Stimulated activated CD4-positive, alpha-beta T cell treated with anti-CD3 and anti-CD28 coated beads, Interleukin-12 subunit alpha, Interleukin-12 subunit beta, amount 100 ng/mL, for 48 hours (primary cell): ENCODE results near the gene IFNL4.
"Not testable (repeated sequence)": the region's sequence is repeated elsewhere in the genome, so short reads cannot be mapped to it uniquely, and the experiment has no call there.

Experiments used
- DNase-seq, 3 donors: peaks; one replicate each; pipeline ENCODE4 v3.0.0-alpha.2; 2020; ENCODE audit warnings: low read depth in 2 of 3, low spot score in 1 of 3

IFNL4 gene

DNA sequence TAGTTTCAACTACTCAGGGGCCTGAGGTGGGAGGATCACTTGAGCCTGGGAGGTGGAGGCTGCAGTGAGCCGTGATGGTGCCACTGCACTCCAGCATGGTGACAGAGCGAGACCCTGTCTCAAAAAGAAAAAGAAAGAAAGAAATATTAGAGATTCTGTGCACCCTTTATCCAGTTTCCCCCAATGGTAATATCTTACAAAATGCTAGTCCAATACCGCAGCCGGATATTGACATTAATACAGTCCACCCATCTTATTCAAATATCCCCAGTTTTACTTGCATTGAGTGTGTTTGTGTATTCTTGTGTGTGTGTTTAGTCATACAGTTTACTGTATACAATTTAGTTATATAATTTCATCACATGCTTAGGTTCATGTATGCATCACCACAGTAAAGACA lies 8.6 kb upstream of the IFNL4 start:
- DNase-seq = no peak

DNA sequence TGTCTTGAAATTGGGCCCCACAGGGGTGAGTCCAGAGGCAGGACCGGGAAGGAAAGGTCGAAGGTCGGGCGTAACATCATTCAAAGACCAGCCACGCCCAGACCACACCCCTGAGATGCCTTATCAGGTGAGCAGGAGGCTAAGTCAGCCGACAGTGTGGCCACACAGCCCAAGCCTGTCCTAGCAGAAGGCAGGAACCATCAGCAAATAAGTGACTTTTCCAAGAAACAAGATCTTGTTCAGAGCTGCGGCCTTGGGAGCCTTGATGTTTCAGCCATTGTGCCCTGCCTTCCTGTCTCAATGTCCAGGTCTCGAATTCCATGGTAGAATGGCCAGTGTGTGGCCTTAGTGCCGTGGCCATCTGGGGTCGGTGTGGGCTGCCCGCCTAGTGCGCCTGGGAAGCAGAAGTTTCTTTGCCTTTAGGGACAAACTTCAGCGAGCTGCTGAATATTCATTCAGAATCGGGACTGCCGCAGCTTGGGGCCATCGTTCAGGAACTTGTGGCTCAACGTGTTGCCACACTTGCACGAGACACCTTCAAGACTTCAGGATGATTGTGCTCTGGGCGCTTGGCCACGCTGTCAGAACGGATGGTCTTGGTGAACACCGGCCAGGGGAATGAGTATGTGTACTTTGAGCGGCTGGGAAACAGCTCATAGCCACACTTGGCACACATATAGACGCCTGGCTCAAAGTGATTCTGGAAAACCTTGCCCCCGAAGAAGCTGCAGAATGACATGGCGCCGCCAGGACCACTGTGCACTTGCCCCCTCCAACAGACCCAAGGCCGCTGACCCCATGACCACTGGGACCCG lies 6.1 kb upstream of the IFNL4 start:
- no peak for DNase-seq

DNA sequence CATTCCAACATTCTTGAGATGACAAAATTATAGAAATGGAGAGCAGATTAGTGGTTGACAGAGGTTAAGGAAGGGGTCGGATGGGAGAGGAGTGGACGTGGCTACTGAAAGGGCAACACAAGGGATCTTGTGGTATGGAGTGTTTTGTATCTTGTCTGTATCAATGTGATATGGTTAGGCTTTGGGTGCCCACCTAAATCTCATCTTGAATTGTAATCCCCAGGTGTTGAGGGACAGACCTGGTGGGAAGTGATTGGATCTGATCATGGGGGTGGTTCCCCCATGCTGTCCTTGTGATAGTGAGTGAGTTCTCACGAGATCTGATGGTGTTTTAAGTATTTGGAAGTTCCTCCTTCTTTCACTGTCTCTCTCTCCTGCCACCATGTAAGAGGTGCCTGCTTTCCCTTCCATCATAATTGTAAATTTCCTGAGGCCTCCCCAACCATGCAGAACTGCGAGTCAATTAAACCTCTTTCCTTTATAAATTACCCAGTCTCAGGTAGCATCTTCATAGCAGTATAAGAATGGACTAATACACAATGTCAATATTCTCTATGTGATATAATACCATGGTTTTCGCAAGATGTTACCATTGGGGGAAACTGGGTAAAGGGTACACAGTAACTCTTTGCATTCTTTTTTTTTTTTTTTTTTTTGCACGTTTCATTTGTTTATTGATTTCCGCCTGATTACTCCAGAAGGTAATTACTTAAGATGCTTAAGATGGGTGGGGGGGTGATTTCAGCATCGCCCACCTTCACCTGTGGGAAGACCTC lies 4.9 kb upstream of the IFNL4 start:
- no peak for DNase-seq

DNA sequence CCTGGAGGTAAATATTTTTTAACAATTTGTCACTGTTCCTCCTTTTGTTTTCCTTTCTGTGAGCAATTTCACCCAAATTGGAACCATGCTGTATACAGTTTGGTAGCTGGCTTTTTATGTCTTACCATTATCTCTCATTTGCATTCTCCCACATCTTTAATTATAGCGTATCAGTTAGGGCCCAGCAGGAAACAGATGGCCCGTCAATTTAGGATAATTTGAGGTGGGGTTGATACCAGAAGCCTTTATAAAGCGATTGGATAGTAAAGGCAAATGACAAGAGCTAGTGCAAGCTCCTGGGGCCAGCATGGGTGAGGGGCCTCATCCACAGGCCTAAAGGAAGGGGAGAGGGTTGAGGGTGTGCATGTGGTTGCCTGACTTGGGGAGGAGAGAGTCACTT lies 3.8 kb upstream of the IFNL4 start:
- no peak for DNase-seq

DNA sequence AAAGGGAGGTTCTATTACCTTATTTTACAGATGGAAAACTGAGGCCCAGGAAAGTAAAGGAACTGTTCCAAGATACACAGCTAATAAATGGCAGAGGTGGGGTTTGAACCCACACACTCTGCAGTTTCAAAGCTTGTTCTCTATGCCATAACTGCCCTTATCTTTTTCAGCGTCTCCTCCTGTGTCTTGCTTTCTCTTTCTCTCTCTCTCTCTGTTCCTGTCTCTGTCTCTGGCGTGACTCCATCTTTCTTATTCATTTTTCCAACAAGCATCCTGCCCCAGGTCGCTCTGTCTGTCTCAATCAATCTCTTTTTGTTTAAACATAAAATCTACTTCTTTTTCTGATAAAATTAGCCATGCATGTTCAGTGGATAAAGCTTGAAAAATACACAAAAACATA lies 3.2 kb upstream of the IFNL4 start:
- DNase-seq = no peak

DNA sequence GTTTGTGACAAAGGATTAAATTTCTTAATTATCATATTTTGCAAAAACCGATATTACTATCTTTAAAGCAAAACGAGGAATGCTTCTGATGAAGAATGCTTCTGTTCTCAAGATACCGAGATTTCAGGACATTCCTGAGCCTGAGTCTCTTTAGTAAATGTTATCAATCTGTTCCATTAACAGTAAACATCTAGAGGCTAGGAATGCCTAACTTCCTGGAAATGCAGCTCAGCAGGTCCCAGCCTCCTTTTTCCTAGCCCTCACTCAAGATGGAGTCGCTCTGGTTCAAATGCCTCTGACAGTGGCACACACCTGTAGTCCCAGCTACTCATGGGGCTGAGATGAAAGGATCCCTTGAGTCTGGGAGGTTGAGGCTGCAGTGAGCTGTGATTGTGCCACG lies 2.4 kb upstream of the IFNL4 start:
- no peak for DNase-seq

DNA sequence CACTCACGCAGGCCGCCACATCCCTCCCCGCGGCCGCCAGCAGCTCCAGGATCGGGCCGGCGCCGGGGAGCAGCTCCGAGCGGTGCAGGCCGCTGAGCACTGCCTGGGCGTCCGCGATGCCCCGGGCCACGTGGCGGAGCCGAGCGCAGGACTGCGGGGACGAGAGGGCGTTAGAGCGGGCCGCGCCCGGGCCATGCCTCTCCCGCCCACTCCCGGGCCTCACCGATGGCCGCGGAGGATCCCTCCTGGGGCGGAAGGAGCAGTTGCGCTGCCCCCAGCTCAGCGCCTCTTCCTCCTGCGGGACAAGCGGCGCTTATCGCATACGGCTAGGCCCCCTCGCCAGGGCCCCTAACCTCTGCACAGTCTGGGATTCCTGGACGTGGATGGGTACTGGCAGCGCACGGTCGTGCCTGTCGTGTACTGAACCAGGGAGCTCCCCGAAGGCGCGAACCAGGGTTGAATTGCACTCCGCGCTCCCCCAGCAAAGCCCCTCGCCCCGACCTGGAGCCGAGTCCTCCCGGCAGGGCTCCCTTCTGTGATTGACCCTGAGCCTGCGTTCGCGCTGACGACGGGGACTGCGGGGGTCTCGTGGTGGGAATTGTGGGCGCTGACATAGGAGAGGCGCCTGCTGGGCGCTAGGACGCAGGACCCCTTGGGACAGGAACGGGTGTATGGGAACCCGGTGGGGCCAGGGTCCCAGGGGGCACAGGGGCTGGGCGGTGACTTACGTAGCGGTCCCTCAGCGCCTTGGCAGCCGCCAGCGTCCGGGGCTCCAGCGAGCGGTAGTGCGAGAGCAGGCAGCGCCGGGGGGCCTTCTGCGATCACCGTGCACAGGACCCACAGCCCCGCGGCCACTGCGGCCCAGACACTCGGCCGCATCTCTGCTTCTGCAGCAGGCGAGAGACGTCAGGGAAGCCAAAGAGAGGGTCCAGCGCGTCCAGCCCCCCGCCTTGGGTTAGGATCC lies 673 bp downstream of the IFNL4 start:
- DNase-seq = no peak

DNA sequence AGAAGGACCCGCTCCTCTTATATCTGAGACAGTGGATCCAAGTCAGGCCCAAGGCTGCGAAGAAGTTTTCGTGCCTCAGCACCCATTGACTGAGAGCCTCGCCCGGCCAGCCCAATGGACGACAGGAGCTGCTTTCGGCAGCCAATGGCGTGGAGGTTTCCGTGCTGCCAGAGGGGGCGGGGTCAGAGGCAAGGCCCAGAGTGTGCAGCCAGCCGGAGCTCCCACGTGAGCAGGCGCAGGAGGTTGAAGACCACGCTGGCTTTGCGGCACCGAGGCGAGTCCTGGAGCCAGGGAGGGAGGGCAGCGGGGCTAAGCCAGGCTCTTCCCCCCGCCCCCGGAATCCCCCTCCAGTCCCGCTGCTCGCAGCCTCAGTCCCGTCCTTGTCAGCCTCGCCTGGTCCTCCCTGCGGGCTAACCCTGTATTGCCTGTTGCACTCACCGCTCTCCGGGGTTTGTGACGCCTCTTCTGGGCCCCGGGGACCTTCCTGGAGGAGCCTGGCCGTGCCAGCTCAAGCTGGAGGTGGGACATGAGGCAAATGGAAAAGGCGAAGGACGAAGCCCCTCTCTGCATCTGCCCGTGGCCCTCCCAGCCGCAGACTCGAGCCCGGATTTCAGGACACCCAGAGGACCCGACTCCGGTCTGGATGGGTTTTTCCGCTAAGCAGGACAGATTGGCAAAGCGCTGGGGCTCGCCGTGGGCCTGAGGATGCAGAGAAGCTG lies 1.5 kb downstream of the IFNL4 start:
- DNase-seq = peak in 1 of 3 donors; percentile 32

DNA sequence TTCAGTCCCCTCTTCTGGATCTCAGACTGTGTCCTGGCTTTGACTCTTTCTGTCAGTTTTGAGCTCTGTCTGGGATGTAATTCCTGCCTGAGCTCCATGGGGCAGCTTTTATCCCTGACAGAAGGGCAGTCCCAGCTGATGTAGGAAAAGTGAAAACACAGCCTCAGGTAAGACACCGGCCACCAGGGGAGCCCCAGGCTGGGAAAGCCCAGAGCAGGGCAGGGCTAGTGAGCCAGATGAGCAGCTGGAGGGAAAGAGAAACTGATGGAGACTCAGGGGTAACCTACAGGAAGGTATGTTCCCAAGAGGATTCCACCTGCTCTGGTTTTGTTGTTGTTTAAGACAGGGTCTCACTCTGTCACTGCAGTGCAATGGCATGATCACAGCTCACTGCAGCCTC lies 3.5 kb downstream of the IFNL4 start:
- DNase-seq = not testable (repeated sequence)

DNA sequence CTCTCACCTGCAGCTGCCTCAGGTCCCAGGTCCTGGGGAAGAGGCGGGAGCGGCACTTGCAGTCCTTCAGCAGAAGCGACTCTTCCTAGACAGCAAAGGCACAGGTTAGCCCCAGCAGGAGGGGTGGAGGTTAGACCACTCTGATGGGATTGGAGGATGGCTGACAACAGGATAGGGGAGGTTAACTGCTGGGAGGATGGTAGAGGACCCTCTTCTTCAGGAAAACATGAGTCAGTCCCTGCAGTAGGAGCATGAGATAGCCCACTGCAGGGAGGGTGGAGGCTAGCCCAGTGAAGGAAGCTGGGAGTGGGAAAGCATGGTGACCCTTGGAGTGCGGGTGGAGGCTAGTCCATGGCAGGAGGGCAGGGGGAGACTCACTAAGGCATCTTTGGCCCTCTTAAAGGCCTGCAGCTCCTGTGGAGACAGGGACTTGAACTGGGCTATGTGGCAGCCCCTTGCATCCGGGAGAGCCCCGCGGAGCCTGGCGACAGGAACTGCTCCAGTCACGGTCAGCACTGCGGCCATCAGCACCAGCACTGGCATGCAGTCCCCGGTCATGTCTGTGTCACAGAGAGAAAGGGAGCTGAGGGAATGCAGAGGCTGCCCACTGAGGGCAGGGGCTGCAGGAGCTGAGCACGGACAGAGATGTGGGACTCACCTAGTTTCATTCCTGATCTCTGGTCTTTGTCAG lies 4.1 kb downstream of the IFNL4 start, which contains the start of gene IFNL3:
Gene IFNL3 (minus strand): TSS at position 597 of the 691 bp plus-strand sequence. CDS start 39 bp downstream, at position 558.
- not testable (repeated sequence) for DNase-seq

DNA sequence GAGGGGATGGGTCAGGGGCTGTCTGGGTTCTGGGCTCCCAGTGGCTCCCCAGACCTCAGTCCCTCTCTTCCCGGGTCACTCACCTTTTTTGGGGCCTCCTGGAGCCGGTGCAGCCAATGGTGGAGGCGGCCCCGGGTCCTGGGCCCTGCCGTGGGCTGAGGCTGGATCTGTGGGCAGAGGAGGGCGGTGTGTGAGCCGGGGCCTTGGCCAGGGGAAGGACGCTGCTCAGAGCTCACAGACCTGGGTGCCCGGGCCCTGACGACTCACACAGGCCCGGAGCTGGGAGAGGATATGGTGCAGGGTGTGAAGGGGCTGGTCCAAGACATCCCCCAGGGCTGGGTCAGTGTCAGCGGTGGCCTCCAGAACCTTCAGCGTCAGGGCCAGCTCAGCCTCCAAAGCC lies 4.9 kb downstream of the IFNL4 start:
- not testable (repeated sequence) for DNase-seq

DNA sequence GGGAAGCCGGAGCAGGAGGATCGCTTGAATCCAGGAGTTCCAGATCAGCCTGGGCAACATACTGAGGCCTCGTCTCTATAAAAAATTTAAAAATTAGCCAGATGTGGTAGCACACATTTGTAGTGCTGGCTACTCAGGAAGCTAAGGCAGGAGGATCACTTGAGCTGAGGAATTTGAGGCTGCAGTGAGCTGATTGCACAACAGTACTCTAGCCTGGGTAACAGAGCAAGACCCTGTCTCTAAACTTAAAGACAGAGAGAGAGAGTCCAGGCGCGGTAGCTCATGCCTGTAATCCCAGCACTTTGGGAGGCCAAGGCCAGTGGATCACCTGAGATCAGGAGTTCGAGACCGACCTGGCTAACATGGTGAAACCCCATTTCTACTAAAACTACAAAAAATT lies 8.2 kb downstream of the IFNL4 start:
- no peak for DNase-seq

DNA sequence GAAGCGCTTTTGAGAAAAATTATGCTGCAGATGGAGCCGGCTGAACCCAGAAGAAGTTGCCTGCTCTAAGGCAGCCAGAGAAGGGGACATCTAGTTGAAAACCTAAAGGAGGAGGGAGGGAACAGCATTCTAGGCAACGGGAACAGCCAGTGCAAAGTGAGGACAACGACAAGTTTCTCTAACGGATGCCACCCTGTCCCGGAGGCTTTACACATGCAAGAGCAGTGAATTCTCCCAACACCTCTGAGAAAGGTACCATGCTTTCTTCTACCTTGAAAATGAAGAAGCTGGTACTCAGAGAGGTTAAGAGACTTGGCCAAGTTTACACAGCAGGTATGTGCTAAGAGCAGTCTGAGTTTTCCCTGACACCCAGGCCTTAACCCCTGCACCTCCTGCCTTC lies 9.7 kb downstream of the IFNL4 start:
- no peak for DNase-seq

DNA sequence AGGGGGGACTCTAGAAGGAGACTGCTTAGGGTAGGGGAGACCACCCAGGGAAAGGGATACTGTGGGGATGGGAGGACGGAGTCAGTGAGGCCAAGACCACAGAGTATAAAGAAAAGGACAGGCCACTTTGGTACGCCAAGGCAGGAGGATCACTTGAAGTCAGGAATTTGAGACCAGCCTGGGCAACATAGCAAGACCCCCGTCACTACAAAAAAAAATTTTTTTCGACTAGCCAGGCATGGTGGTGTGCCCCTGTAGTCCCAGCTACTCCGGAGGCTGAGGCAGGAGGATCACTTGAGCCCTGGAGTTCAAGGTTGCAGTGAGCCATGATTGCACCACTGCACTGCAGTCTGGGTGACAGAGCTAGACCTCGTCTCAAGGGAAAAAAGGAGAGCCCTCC lies 10.4 kb downstream of the IFNL4 start:
- DNase-seq = no peak

DNA sequence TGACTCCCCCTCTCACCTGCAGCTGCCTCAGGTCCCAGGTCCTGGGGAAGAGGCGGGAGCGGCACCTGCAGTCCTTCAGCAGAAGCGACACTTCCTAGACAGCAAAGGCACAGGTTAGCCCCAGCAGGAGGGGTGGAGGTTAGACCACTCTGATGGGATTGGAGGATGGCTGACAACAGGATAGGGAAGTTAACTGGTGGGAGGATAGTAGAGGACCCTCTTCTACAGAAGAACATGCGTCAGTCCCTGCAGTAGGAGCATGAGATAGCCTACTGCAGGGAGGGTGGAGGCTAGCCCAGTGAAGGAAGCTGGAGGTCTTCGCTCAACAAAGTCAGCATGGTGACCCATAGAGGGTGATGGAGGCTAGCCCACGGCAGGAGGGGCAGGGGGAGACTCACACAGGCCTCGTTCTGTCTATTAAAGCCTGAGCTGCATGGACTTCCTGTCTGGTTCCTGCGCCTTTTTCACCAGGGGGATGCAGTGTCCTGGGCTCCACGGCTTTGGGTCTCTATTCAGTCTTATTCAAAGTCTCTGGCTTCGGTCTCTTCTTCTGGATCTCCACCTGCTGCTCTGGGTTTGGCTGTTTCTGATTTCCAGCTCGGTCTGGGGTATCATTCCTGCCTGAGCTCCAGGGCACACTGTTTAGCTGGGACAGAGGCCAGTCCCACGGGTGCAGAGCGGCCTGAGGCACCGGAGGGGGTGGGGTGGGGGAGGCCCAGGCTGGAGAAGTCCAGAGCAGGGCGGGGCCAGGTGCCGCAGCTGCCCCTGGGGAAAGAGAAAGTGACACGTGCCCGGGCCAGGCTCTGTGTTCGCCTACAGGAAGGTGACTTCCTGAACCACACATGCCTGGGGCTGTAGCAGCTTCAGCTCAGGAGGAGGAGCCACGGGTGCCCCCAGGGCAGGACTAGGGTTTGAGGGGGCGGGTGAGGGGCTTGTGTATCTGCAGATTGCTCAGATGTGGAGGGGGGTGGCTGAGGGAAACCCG lies 11.2 kb downstream of the IFNL4 start:
- peak in 1 of 3 donors; percentile 40 for DNase-seq

DNA sequence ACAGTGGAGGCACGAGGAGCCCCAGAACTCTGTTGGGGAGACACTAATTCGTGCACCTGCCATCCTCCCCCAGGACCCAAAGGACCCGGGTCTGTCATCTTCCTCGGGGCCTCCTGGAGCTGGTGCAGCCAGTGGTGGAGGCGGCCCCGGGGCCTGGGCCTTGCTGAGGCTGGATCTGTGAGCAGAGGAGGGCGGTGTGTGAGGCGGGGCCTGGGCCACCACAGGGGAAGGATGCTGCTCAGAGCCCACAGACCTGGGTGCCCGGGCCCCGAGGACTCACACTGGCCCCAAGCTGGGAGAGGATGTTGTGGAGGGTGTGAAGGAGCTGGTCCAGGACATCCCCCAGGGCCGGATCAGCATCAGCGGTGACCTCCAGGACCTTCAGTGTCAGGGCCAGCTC lies 12.1 kb downstream of the IFNL4 start:
- DNase-seq = no peak

DNA sequence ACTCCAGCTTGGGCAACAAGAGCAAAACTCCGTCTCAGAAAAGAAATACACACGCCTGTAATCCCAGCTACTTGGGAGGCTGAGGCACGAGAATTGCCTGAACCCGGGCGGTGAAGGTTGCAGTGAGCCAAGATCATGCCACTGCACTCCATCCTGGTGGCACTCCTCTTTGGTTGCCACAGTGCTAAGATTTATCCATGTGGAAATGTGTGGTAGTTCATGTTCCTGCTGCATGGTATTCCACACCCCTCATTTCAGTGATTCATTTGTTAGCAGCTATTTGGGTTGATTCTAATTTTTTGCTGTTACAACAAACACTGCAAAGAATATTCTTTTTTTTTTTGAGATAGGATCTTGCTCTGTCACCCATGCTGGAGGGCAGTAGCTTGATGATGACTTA lies 15.9 kb downstream of the IFNL4 start:
- DNase-seq = no peak

DNA sequence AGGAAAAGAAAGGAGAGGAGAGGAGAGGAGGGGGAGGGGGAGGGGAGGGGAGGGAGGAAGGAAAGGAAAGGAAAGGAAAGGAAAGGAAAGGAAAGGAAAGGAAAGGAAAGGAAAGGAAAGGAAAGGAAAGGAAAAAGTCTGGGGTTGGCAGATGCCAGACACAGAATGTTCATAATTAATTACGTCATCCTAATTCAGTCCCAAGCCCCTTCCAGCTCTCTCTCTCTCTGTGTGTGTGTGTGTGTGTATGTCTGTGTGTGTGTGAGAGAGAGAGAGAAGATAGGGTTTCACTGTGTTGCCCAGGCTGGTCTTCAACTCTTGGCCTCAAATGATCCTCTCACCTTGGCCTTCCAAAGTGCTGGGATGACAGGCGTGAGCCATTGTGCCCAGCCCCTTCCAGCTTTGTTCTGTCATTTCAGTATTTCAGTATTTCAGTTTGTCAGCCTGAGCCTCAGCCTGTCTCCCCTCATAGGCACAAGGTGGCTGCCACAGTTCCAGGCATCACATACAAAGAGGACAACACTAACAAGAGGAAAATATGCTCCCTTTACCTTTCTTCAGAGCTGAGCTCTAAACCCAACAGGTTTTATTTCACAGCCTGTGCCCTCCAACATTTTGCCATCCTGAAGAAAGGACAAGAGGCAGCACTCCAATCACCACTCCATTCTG lies 18.4 kb downstream of the IFNL4 start:
- DNase-seq = no peak
